ENCODE data around the gene PIGQ.

The PIGQ gene

DNA sequence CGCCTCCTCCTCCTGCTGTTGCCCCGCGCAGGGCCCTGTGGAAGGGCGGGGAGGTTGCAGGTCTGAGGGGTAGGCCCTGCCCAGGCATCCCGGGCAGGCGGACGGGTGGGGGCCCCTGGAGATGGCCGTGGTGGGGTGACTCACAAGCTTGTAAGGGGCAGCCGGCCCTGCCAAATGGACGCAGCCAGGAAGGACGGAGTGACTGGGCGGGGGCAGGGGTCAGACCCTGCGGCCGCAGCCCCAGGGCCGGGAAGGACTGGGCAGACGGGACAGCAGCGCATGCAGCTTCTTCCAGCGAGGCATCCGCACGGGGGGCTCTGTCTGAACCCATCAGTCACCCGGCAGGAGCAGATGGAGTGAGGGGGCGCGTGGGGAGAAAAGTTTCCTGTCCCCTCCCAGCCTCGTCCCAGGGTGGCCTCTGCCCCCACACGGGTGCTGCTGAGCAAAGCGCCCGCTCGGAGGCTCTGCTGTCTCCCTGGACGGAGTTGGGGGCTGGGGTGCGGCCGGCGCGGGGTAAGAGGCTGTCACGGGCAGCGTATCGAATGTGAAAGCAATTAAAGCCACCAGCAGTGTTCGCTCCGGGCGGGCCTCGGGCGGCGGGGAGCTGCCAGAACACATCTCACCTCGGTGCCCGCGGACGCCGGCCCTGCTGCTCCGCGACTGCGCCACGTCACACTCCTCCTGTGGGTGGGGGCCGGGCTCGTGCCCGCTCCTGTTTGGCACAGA lies 15.0 kb upstream of the PIGQ start:
- Mint-ChIP-seq H3K4me3 (no peak overlapping the region), H3K27ac (ENCODE audit: low read depth) (no peak overlapping the region), H3K4me1 (no peaks in the 10 kb centered on the region), H3K27me3 (peaks cover 10% of the 10 kb centered on the region), H3K36me3 (ENCODE audit: insufficient read depth) (peaks cover 9% of the 10 kb centered on the region), H3K9me3 (no peaks in the 10 kb centered on the region)
- DNase-seq (ENCODE audit: low spot score in 2 of 2), result no peak
- ATAC-seq (replicated peaks; ENCODE audit: extremely low read depth, poor library complexity, severe bottlenecking), result no peak

DNA sequence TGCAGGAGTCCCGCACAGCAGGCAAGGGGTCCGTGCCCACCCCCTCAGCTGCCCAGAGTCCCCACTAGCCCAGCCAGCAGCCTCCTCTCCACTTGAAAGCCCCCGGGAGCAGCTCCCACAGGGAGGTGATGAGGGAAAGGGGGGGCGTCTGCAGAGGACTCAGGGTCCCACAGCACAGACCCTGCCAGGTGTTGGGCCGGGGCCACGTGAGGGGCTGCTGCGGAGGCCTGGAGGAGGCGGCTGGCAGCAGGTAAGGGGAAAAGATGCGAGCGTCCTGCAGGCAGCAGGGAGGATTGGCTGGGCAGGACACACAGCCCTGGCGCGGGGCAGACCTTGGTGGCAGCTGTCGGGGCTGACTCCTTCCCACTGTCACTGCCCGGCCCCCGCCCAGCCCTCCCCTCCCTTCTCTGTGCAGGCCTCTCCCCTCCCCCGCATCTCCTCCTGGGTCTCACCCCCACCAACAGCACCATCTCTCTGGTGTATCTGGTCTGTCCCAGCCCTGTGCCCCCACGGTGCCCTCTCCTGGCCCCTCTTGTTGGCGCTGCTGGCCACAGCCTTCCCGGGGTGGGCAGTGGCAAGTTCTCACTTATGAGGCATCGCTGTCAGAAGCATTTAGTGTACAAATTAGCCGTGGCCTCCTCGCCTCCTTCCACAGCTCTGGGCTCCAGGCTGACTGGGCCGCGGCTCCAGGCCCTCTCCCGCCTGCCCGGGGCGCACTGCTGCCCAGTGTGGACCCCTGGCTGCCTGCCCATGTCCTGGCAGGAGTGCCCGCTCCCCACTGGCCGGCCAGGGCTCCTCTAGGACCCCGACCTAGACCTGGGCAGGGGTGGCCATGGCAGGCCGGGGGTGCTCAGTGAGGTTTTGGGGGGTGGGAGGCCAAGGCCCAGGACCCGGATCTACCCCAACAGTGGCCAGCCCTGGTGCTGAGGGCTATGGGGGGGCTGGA lies 14.0 kb upstream of the PIGQ start:
- DNase-seq (ENCODE audit: low spot score in 2 of 2) (no peak), ATAC-seq (replicated peaks; ENCODE audit: extremely low read depth, poor library complexity, severe bottlenecking) (no peak)
- Mint-ChIP-seq H3K27me3 (peaks cover 10% of the 10 kb centered on the region), H3K27ac (ENCODE audit: low read depth) (no peak overlapping the region), H3K36me3 (ENCODE audit: insufficient read depth) (peaks cover 9% of the 10 kb centered on the region), H3K9me3 (no peaks in the 10 kb centered on the region), H3K4me1 (no peaks in the 10 kb centered on the region), H3K4me3 (no peak overlapping the region)

DNA sequence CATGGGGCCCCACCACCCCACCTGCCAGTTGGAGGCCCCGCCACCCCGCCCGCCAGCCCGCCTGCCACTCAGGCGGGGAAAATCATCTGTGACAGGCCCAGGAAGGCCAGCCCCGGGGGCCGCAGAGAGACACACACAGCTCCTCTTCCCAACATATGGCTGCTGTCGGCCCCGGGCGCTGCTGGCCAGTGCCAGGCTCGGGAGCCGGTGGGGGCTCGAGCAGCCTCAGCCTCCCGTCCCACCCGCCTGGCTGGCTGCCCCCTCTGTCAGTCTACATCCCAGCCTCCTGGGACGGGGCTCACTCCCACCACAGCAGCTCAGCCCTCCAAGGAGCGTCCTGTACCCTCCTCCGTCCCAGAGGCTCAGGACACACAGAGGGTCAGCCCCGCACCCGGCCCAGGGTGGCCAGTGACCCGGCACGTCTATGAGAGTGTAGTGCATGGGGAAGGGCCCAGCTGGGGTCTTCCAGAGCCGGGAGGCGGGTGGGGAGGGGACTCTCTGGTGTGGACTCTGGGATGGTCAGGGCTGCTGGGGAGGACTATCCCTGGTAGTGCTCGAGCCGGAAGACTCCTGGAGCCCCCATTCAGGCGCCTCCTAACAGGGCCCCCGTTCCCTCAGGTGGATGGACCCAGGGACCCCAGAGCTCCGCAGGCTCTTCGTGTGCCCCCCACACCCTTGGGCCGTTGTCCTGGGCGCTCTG lies 13.1 kb upstream of the PIGQ start:
- no peaks in the 10 kb centered on the region for H3K4me1 Mint-ChIP-seq
- no peak overlapping the region for H3K27ac Mint-ChIP-seq (ENCODE audit: low read depth)
- H3K27me3 Mint-ChIP-seq, result peaks cover 10% of the 10 kb centered on the region
- ATAC-seq (replicated peaks; ENCODE audit: extremely low read depth, poor library complexity, severe bottlenecking) (no peak), DNase-seq (ENCODE audit: low spot score in 2 of 2) (no peak)
- no peak overlapping the region for H3K4me3 Mint-ChIP-seq
- peaks cover 7% of the 10 kb centered on the region for H3K36me3 Mint-ChIP-seq (ENCODE audit: insufficient read depth)
- H3K9me3 Mint-ChIP-seq, result no peaks in the 10 kb centered on the region

DNA sequence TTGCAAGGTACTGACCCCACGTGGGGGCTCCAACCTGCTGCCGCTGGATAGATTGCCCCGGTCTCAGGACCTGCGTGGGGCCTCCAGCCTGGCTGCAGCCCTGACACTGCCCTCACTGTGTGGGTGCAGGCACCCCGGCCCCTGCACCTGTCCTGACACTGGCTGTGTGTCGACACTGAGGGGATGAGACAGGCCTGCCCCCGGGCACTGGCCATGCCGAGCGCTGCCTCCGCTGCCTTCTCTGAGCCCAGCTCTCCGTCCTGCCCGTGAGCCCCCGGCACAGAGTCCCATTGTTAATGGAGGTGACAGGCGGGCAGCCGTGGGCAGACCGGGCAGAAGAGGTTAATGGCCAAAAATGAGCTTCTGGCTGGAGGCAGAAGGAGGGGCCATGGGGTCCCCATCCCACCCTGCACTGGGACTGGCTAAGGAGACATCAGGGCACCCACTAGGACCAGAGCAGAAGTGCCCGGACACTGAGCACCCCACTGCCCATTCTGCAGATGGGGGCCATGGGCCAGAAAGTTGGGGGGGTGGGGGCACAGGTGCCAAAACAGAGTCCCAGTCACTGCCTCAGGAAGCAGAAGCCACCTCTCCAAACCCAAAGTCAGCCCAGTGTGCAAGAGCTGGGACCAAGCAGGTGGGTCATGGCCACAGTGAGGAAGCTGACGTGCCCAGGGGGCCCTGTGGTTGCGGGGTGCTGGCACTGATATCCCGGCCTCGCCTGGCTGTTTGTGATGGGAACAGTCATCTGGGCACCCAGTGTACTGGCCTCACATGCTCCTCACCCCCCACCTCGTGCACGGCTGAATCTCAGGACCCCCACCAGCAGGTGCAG lies 12.1 kb upstream of the PIGQ start:
- Mint-ChIP-seq H3K4me3 (no peak overlapping the region), H3K27me3 (peaks cover 10% of the 10 kb centered on the region), H3K9me3 (no peaks in the 10 kb centered on the region), H3K4me1 (no peaks in the 10 kb centered on the region), H3K27ac (ENCODE audit: low read depth) (no peak overlapping the region), H3K36me3 (ENCODE audit: insufficient read depth) (peaks cover 7% of the 10 kb centered on the region)
- ATAC-seq (replicated peaks; ENCODE audit: extremely low read depth, poor library complexity, severe bottlenecking), result no peak
- no peak for DNase-seq (ENCODE audit: low spot score in 2 of 2)

DNA sequence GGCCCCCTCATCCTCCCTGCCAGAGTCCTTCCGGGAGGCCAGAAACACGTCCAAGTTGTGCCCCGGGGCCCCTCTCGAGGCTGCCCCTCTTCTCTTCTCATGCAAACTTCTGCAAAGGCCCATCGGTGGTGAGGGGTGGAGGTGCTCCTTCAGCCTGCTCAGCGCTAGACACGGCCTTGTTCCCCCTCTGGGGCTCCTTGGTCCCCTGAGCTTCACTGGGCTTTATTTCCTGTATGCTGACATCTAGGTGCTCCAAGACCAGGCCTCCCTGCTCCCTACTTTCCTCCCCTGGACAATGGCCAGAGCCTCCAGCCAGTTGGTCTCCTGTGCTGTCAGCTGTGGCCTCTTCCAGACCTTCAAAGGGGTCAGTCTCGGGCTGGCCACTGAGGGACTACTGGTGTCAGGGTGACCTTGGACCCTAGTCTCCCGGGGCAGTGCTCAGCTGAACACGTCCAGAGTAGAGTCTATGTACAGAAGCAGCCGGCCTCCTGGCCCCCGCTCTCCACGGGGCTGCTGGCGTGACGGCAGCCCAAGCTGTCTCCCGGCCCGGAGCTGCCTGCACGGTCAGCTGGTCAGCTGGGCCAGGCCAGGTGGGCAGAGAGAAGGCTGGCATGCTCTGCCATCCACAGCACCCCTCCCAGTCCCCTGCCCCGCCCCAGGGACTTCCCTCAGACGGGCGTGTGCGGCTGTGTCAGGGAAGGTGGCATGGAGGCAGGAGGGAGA lies 11.3 kb upstream of the PIGQ start:
- ATAC-seq (replicated peaks; ENCODE audit: extremely low read depth, poor library complexity, severe bottlenecking), result no peak
- Mint-ChIP-seq H3K4me1 (no peaks in the 10 kb centered on the region), H3K27me3 (peaks cover 10% of the 10 kb centered on the region), H3K4me3 (no peak overlapping the region), H3K9me3 (no peaks in the 10 kb centered on the region), H3K27ac (ENCODE audit: low read depth) (no peak overlapping the region), H3K36me3 (ENCODE audit: insufficient read depth) (peaks cover 7% of the 10 kb centered on the region)
- no peak for DNase-seq (ENCODE audit: low spot score in 2 of 2)

DNA sequence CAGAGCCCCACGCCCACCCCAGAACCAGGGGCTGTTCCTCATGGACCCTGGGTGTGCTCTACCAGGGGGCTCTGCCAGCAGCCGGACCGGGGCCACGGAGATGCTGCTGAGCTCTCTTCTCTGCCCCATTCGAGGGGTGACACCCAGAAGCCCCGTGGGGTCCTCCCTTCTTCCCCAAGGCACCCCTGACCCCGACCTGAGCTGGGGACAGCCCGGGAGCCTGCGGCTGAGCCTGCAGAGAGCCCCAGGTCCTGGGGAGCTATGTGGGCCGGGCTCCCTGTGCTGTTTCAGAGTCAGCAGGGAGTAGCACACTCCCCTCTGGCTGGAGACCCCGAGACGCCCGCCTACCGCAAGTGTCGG lies 10.8 kb upstream of the PIGQ start:
- Mint-ChIP-seq H3K36me3 (ENCODE audit: insufficient read depth) (peaks cover 6% of the 10 kb centered on the region), H3K27ac (ENCODE audit: low read depth) (no peak overlapping the region), H3K4me3 (no peak overlapping the region), H3K4me1 (no peaks in the 10 kb centered on the region), H3K9me3 (no peaks in the 10 kb centered on the region), H3K27me3 (peaks cover 10% of the 10 kb centered on the region)
- DNase-seq (ENCODE audit: low spot score in 2 of 2) (no peak), ATAC-seq (replicated peaks; ENCODE audit: extremely low read depth, poor library complexity, severe bottlenecking) (no peak)

DNA sequence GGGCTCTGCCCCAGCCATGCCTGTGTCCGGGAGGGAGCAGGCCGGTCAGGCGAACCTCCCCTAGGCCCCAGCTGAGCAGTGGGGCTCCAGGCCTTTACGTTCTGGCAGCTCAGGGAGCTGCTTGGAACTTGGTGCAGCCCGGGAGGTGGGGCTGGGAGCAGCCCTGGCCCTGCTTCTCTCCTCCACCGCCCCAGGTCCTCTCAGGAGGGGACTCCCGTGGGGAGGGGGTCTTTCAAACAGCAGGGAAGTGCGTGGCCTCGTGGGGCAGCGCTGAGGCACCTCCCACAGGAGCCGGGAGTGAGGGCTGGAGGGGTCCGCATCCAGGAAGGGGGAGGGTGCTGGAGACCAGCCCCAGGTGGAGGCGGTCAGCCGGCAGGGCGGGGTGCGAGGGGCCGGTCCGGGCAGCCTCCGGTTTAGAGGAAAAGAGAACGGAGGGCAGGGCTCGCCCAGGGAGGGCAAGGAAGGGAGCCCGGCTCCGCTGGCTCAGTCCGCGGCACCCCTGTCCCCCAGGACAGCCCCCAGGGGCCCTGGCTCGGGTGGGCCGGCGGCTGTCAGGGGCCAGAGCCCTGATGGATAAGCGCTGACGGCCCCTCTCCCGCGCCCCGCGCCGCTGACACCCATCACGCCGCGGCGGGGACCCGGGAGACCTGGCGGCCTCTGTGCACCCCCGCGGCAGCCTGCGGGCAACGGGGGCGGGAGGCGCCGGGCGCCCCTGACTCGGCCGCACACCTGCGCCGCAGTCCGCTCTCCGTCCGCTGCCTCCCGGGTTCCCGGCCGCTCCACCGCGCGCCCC lies 10.2 kb upstream of the PIGQ start:
- no peaks in the 10 kb centered on the region for H3K4me1 Mint-ChIP-seq
- DNase-seq (ENCODE audit: low spot score in 2 of 2), result no peak
- no peaks in the 10 kb centered on the region for H3K9me3 Mint-ChIP-seq
- peaks cover 6% of the 10 kb centered on the region for H3K36me3 Mint-ChIP-seq (ENCODE audit: insufficient read depth)
- no peak for ATAC-seq (replicated peaks; ENCODE audit: extremely low read depth, poor library complexity, severe bottlenecking)
- no peak overlapping the region for H3K4me3 Mint-ChIP-seq
- H3K27me3 Mint-ChIP-seq, result peaks cover 10% of the 10 kb centered on the region
- H3K27ac Mint-ChIP-seq (ENCODE audit: low read depth), result no peak overlapping the region

DNA sequence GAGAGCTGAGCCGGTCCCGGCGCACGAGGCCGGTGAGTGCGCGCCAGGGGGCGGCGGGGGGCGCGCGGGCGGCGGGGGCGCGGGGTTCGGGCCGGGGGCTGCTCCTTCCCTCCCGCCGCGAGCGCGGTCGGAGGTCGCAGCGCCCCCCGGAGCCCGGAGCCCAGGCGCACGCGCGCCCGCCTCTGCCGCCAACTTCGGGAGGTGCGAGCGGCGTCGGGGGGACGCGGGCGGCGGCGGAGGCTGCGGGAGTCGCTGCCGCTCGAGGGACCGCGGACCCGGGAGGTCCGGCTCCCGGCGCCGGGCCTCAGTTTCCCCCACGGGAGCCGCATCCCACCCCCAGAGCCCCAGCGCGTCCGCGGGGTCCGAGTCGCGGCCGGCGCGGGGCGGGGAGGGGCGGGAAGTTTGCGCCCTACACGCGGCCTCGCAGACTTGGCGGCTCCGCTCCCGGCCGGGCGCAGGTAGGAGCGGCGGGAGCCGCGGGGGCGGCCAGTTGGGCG lies 9.5 kb upstream of the PIGQ start, which contains the start of gene PRR35:
Gene PRR35 (plus strand): TSS at position 191 of the 497 bp plus-strand sequence. CDS start 2,901 bp downstream, outside the sequence.
- Mint-ChIP-seq H3K27me3 (peaks cover 10% of the 10 kb centered on the region), H3K27ac (ENCODE audit: low read depth) (no peak within 1 kb of the TSS), H3K4me1 (no peaks in the 10 kb centered on the region), H3K9me3 (no peaks in the 10 kb centered on the region), H3K4me3 (no peak within 1 kb of the TSS), H3K36me3 (ENCODE audit: insufficient read depth) (peaks cover 6% of the 10 kb centered on the region)
- no peak for ATAC-seq (replicated peaks; ENCODE audit: extremely low read depth, poor library complexity, severe bottlenecking)
- DNase-seq (ENCODE audit: low spot score in 2 of 2), result no peak

DNA sequence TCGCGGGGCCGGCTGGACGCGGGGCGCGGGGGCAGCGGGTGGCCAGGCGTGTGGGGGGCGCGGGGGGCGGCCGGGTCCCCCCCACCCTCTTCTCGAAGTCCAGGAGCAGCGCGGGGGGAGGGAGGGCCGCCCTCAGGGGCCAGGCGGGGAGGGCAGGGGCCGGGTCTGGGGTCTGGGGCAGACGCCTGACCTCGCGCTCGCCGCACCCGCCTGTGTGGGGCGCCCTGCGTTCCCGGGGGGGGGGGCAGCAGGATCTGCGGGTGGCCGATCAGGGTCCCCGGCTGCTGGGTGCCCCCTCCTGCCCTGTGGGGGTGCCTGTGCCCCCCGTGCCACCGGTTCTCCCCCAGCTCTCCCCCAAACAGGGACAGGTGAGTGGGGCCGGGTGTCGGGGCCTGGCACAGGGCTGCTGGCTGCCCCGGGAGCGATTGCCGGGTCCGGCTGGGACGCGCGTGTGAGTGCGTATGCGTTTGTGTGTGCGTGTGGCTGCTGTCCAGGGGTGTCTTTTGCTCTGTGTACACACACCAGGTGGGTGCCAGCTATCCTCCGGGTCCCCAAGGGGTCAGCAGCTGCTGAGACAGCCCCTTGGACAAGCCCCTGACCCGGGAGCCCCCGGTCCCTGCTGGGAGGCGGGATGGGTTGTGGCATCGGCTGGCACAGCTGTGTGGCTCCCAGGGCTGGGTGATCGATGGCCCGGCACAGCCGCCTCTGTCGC lies 8.9 kb upstream of the PIGQ start:
- H3K9me3 Mint-ChIP-seq, result no peaks in the 10 kb centered on the region
- H3K27me3 Mint-ChIP-seq, result peaks cover 10% of the 10 kb centered on the region
- H3K4me1 Mint-ChIP-seq, result no peaks in the 10 kb centered on the region
- H3K27ac Mint-ChIP-seq (ENCODE audit: low read depth), result no peak overlapping the region
- DNase-seq (ENCODE audit: low spot score in 2 of 2), result no peak
- ATAC-seq (replicated peaks; ENCODE audit: extremely low read depth, poor library complexity, severe bottlenecking), result no peak
- peaks cover 5% of the 10 kb centered on the region for H3K36me3 Mint-ChIP-seq (ENCODE audit: insufficient read depth)
- no peak overlapping the region for H3K4me3 Mint-ChIP-seq

DNA sequence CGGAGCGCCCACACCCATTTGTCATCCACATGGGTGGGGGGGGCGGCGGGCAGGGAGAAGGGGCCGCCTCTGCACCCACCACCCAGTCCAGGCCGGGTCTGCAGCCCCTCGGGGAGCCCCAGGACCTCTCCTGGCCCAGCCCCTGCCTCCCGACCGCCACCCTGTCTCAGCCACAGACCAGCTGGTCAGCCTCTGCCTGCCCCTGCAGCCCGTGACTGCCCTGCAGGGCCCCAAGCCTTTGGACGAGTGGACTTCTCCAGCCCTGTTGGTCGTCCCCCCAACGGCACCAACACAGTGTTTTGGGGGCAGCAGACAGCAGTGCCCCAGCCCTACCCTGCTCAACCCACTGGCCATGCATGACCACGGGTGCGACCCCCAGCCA lies 8.4 kb upstream of the PIGQ start:
- ATAC-seq (replicated peaks; ENCODE audit: extremely low read depth, poor library complexity, severe bottlenecking), result no peak
- no peak overlapping the region for H3K4me3 Mint-ChIP-seq
- DNase-seq (ENCODE audit: low spot score in 2 of 2), result no peak
- peaks cover 10% of the 10 kb centered on the region for H3K27me3 Mint-ChIP-seq
- H3K4me1 Mint-ChIP-seq, result no peaks in the 10 kb centered on the region
- no peaks in the 10 kb centered on the region for H3K9me3 Mint-ChIP-seq
- peaks cover 4% of the 10 kb centered on the region for H3K36me3 Mint-ChIP-seq (ENCODE audit: insufficient read depth)
- H3K27ac Mint-ChIP-seq (ENCODE audit: low read depth), result no peak overlapping the region

All from central memory CD8-positive, alpha-beta T cell (primary cell).